Thoracic aorta (tissue), 2 donors: ENCODE results near the gene NCKAP1. TPM values are rescaled to one million over a fixed set of nuclear protein-coding genes. Genes with fewer than 3 reads are reported as not detected.

Experiments used
- ATAC-seq: fragments of 150-250 bp; one replicate; pipeline ENCODE4 v1.8.0; 2017; ENCODE audit warnings: low read depth; ENCODE audit not compliant: insufficient number of reproducible peaks, low FRiP score
- DNase-seq: peaks from one replicate; pipeline ENCODE4 v3.0.0-alpha.2; 2020; ENCODE audit warnings: low spot score
- H3K27ac ChIP-seq, 2 donors: fragments of 200-600 bp; sonication (generic); 1 replicate in 1 of 2; 2 replicates in 1 of 2; pipeline ENCODE4 v1.5.1; 2016; ENCODE audit warnings: mild to moderate bottlenecking in 2 of 2, moderate library complexity in 2 of 2
- H3K27me3 ChIP-seq: fragments of 200-600 bp; sonication (generic); replicated peaks from 2 replicates; pipeline ENCODE4 v1.6.0; 2016; ENCODE audit warnings: mild to moderate bottlenecking; ENCODE audit not compliant: insufficient read depth
- H3K36me3 ChIP-seq: fragments of 200-600 bp; sonication (generic); one replicate; pipeline ENCODE4 v1.5.1; 2016
- H3K4me1 ChIP-seq, 2 donors: fragments of 200-600 bp; sonication (generic); 1 replicate in 1 of 2; 2 replicates in 1 of 2; pipeline versions ENCODE4 v1.5.1 to v1.6.0; 2016; ENCODE audit warnings: low read depth in 2 of 2, mild to moderate bottlenecking in 1 of 2; ENCODE audit not compliant: control insufficient read depth in 1 of 2
- H3K4me3 ChIP-seq: fragments of 200-600 bp; sonication (generic); 2 replicates; pipeline ENCODE4 v1.5.1; 2016; ENCODE audit warnings: mild to moderate bottlenecking
- H3K9me3 ChIP-seq: fragments of 200-600 bp; sonication (generic); 2 replicates; pipeline ENCODE4 v1.5.1; 2016
- total RNA-seq, 2 donors: library from RNA; depleted of rRNA; stranded (reverse); fragments of >200 nt; gene quantifications; one replicate each; pipeline versions ENCODE4 v1.1.0 to v1.2.3, GENCODE V29; 2016
- TF ChIP-seq, protein P1 (sequence below): fragments of 200-600 bp; sonication (generic); IDR thresholded peaks from one replicate; pipeline ENCODE4 v1.5.1; 2019; ENCODE audit warnings: antibody characterized with exemption

Gene NCKAP1
- total RNA-seq, 2 donors from 2014 or later: 116 to 159 TPM

DNA sequence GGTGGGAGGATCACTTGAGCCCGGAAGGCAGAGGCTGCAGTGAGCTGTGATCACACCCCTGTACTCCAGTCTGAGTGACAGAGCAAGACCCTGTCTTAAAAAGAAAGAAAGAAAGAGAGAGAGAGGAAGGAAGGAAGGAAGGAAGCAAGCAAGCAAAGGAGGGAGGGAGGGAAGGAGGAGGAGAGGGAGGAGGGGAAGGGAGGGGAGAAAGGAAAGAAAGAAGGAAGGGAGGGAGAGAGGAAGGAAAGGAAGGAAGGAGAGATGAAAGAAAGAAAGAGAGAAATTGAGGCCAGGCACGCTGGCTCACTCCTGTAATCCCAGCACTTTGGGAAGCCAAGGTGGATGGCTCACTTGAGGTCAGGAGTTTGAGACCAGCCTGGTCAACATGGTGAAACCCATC is 2.3 kb upstream of the NCKAP1 start:
- TF ChIP-seq, protein P1, sequence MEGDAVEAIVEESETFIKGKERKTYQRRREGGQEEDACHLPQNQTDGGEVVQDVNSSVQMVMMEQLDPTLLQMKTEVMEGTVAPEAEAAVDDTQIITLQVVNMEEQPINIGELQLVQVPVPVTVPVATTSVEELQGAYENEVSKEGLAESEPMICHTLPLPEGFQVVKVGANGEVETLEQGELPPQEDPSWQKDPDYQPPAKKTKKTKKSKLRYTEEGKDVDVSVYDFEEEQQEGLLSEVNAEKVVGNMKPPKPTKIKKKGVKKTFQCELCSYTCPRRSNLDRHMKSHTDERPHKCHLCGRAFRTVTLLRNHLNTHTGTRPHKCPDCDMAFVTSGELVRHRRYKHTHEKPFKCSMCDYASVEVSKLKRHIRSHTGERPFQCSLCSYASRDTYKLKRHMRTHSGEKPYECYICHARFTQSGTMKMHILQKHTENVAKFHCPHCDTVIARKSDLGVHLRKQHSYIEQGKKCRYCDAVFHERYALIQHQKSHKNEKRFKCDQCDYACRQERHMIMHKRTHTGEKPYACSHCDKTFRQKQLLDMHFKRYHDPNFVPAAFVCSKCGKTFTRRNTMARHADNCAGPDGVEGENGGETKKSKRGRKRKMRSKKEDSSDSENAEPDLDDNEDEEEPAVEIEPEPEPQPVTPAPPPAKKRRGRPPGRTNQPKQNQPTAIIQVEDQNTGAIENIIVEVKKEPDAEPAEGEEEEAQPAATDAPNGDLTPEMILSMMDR: no peak
- Histone ChIP-seq H3K27me3 (no peaks in the 10 kb centered on the region), H3K9me3 (no peaks in the 10 kb centered on the region), H3K27ac (peak overlapping the region in 1 of 2 donors; percentile 22), H3K4me3 (no peak overlapping the region), H3K4me1 (peaks cover 13 to 21% of the 10 kb centered on the region in 2 donors), H3K36me3 (no peaks in the 10 kb centered on the region)
- no peak for DNase-seq
- no peak for ATAC-seq

DNA sequence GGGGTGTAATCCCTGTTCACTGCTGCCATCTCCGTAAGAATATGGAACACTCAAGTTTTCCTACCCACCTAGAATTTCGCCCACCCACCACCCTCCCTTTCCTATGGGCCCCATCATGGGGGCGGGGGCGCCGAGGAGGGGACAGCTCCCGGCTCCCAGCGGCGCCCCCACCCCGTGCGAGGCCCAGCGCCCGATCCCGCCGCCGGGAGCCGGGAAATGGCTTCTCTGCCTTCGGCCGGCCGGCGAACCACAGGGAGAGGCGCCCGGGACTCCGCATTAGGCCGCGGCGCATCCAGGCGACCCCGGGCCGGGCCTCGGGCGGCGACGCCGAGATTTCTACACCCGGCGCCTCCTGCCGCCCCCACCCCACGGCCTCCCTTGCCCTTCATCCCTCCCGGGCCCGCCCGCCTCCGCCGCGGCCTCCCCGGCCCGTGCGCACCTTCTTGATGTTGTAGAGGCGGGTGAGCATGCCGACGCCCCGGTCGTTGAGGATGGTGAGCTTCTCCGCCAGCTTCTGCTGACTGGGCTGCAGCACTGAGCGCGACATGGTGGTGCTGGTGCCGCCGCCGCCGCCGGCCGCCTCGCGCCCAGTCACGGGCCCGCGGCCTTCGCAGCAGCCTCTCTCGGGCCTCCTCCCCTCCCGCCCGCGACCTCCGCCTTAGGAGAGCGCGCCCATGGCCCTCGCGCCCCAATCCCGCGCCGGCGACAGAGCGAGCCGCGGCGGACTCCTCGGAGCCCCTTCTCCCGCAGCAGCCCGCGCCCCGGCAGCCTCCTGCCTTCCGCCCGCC is 510 bp downstream of the NCKAP1 start:
- no peaks in the 10 kb centered on the region for H3K9me3 ChIP-seq
- ATAC-seq (peak; percentile 45), DNase-seq (no peak)
- TF ChIP-seq, protein P1: no peak
- no peaks in the 10 kb centered on the region for H3K27me3 ChIP-seq
- H3K36me3 ChIP-seq: no peaks in the 10 kb centered on the region
- peaks cover 30 to 50% of the 10 kb centered on the region in 2 donors for H3K4me1 ChIP-seq
- H3K4me3 ChIP-seq: peak overlapping the region; percentile 90
- peak overlapping the region; percentile 98 to 99 for H3K27ac ChIP-seq

DNA sequence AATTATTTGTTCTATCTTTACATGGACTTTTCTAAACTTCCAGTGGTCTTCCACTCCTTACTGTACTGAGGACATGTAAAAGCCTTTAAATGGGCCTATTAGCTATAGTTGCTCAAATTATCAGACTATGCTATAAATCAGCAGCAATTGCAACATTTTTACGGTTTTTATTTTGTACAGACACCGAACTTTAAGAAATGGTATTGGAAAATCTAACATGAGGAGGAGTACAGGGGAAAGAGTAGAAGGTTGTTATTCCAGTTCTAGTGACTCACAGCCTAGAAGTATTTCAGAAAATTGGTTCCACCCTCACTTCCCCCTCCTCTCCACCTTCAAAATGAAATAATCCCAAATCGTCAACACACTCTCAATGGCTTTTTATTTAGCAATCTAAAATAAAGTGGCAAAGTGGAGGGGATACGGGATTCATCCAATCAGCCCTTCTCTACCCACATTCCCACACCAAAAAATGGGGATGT is 1.1 kb downstream of the NCKAP1 start:
- DNase-seq: no peak
- Histone ChIP-seq H3K4me1 (peaks cover 34 to 56% of the 10 kb centered on the region in 2 donors), H3K9me3 (no peaks in the 10 kb centered on the region)

DNA sequence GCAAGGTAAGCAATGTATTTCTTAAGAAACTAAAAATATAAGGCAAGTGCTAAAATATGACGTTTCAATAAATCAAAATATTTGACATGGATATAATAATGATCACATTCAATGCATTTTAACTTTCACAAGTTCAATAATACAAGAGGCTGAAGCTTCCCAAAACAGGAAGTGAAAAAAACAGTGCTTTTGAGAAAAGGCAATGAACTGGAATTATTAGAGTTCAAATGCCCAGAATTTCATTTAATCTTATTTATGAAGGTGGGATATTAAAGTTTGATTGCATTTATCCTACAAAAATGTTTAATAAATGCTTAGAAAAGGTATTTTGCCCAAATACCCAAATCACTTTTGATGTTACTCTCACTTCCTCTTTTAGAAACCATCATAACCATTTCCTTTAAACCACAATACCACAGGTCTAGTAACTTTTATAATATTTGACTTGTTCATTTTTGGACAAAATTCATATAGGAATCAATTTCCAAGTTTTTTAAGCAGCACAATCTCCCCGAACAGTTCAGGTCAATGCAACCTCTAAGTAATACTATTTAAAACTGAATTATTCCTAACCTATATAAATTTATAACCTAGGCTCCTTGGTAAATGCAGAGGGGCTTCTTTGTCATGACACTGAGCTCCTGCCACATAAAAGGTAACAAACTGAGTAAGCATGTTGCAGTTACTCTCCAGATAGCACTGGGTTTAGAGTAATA is 2.1 kb downstream of the NCKAP1 start:
- no peaks in the 10 kb centered on the region for H3K9me3 ChIP-seq
- no peaks in the 10 kb centered on the region for H3K36me3 ChIP-seq
- H3K4me3 ChIP-seq: peak overlapping the region; percentile 90
- H3K27me3 ChIP-seq: no peaks in the 10 kb centered on the region
- ATAC-seq (no peak), DNase-seq (no peak)
- peaks cover 39 to 66% of the 10 kb centered on the region in 2 donors for H3K4me1 ChIP-seq
- TF ChIP-seq, protein P1: no peak
- peak overlapping the region; percentile 98 to 99 for H3K27ac ChIP-seq

More for the DNA sequence above, 1.1 kb downstream of the NCKAP1 start:
- Histone ChIP-seq H3K27ac (peak overlapping the region; percentile 98 to 99), H3K27me3 (no peaks in the 10 kb centered on the region), H3K36me3 (no peaks in the 10 kb centered on the region), H3K4me3 (peak overlapping the region; percentile 90)
- TF ChIP-seq, protein P1: no peak
- ATAC-seq: no peak

DNA sequence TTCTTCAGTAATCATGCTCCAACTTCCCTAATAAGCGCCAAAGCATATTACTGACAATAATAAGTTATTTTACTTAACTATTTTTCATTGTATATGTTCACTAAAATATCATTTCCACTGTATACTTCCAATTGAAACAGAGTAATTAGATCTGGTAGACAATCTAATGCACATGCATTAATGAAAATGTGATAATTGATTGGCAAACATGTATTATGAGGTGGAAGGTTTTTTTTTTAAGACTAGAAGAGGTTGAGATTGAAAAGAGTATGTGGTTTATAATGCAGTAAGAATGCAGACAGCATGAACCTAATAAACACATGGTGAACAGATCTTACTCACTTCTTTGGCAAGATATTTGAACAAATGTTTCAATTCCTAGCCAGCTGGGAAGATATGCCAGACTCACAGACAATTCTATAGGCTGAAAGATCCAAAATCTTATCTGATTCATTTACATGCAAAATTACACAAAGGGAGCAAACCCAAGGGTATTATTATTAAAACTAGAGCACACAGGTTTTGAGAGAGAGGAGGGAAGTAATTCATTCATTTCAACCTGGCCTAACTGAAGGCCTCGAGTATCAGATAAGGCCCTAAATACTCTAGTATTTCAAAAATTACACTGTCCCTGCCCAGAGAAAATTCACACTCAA is 2.8 kb downstream of the NCKAP1 start:
- Histone ChIP-seq H3K4me3 (peak overlapping the region; percentile 90), H3K9me3 (no peaks in the 10 kb centered on the region), H3K36me3 (no peaks in the 10 kb centered on the region), H3K27ac (peak overlapping the region; percentile 98 to 99), H3K27me3 (no peaks in the 10 kb centered on the region), H3K4me1 (peaks cover 39 to 73% of the 10 kb centered on the region in 2 donors)
- TF ChIP-seq, protein P1: no peak
- DNase-seq: no peak
- ATAC-seq: no peak
